Bronchial epithelial cell (primary cell): ENCODE measurements around the gene SLC4A8. TPM values are rescaled to one million over a fixed set of nuclear protein-coding genes. Genes with fewer than 3 reads are reported as not detected.

Experiments
- DNase-seq: peaks from one replicate; pipeline ENCODE4 v3.0.0-alpha.2; 2010; ENCODE audit warnings: low read depth
- FAIRE-seq: peaks from 2 replicates; lab custom pipeline; 2011; peaks lifted over from hg19 to GRCh38; lab: Jason Lieb, UNC
- H3K27me3 ChIP-seq: 2 replicates; pipeline ENCODE4 v1.5.1; 2011; ENCODE audit warnings: low read length; ENCODE audit not compliant: control insufficient read depth, insufficient read depth
- H3K36me3 ChIP-seq: 2 replicates; pipeline ENCODE4 v1.5.1; 2011; ENCODE audit warnings: low read length; ENCODE audit not compliant: control insufficient read depth, insufficient read depth
- H3K4me3 ChIP-seq: 2 replicates; pipeline ENCODE4 v1.5.1; 2011; ENCODE audit warnings: mild to moderate bottlenecking, low read depth, low read length, control low read depth
- total RNA-seq: library from RNA; depleted of rRNA; stranded (reverse); fragments of >200 nt; gene quantifications from 2 replicates; pipeline ENCODE4 v1.2.1, GENCODE V29; 2014
- TF ChIP-seq, protein P1 (sequence below): IDR thresholded peaks from 2 replicates; pipeline ENCODE4 v1.5.1; 2011; ENCODE audit warnings: mild to moderate bottlenecking, moderate library complexity, low read length, control low read depth, inconsistent platforms; ENCODE audit not compliant: insufficient read depth, severe bottlenecking

Gene SLC4A8
- total RNA-seq, 1 donor from 2014 or later = 0.26 TPM

DNA sequence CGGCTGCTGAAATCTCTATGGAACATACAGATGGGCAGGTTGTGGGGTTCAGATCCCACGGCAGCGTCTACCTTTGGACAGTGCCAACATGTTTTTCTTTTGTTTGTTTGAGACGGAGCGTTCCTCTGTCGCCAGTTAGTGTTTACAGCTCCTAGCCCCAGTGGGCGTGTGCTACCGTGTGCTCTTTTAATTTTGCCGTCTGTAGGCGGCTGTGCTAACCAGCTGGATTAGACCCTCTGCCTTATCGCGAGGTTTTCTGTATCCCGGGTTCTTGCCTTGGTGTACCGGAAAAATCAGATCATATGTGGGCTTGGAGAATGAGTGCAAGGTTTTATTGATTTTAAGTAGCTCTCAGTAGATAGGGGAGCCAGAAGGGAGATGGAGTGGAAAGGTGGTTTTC, 23.6 kb upstream of the SLC4A8 start:
- FAIRE-seq (no peak), DNase-seq (no peak)
- Histone ChIP-seq H3K27me3 (no peaks in the 10 kb centered on the region), H3K36me3 (no peaks in the 10 kb centered on the region), H3K4me3 (no peak overlapping the region)
- TF ChIP-seq, protein P1, sequence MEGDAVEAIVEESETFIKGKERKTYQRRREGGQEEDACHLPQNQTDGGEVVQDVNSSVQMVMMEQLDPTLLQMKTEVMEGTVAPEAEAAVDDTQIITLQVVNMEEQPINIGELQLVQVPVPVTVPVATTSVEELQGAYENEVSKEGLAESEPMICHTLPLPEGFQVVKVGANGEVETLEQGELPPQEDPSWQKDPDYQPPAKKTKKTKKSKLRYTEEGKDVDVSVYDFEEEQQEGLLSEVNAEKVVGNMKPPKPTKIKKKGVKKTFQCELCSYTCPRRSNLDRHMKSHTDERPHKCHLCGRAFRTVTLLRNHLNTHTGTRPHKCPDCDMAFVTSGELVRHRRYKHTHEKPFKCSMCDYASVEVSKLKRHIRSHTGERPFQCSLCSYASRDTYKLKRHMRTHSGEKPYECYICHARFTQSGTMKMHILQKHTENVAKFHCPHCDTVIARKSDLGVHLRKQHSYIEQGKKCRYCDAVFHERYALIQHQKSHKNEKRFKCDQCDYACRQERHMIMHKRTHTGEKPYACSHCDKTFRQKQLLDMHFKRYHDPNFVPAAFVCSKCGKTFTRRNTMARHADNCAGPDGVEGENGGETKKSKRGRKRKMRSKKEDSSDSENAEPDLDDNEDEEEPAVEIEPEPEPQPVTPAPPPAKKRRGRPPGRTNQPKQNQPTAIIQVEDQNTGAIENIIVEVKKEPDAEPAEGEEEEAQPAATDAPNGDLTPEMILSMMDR = no peak

DNA sequence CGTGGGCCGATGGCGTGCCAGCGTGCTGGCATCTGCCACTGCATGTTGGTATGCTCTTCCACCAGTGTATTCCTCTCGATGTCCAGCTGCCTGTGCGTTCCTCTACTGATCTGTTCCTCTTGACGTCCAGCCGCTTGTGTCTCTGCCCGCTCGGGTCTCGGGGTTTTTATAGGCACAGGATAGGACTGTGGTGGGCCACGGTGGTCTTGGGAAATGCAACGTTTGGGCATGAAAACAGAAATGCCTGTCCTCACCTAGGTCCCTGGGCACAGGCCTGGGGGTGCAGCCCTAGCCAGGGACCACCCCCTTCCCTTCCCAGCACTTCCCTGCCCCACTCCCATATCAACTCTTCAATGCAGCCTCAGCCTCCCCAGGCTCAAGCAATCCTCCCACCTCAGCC, 23.1 kb upstream of the SLC4A8 start:
- Histone ChIP-seq H3K4me3 (no peak overlapping the region), H3K36me3 (no peaks in the 10 kb centered on the region), H3K27me3 (no peaks in the 10 kb centered on the region)
- FAIRE-seq (no peak), DNase-seq (no peak)
- TF ChIP-seq, protein P1 = no peak

DNA sequence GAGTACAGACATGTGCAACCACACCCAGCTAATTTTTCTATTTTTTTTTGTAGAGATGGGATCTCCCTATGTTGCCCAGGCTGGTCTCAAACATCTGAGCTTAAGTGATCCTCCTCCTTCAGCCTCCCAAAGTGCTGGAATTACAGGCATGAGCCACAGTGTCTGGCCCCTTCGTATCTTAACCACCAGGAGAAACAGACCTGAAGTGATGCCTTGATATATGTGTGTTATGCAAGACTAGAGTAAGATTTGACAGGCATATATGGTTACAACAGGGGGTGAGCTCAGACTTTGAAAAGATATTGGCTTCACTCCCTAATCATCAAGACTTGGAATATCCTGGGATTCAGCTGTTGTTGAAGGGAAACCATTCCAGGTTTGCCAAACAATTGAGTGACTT, 22.7 kb upstream of the SLC4A8 start:
- DNase-seq (no peak), FAIRE-seq (no peak)
- no peaks in the 10 kb centered on the region for H3K36me3 ChIP-seq
- TF ChIP-seq, protein P1 = no peak
- no peak overlapping the region for H3K4me3 ChIP-seq
- no peaks in the 10 kb centered on the region for H3K27me3 ChIP-seq

DNA sequence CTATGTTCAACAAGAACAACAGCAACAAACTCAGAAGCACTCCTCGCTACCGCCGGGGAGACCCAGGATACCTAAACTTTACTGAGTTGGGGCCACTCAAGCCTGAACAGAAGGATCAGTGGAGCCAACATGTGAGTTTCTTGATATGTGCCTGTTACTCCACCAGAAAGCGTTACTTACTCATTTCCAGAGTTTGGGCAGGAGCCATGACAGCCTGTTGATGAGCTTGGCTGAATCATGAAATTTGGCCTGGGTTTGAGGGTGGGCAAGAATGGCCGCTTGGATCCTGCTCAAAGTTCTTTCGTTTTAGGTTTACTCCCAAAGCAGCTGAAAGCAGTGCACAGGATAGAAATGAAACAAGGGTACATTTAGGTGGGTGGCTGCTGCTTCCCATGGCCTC, 21.5 kb upstream of the SLC4A8 start:
- no peak overlapping the region for H3K4me3 ChIP-seq
- FAIRE-seq (no peak), DNase-seq (no peak)
- H3K27me3 ChIP-seq = no peaks in the 10 kb centered on the region
- H3K36me3 ChIP-seq = no peaks in the 10 kb centered on the region
- TF ChIP-seq, protein P1 = no peak

DNA sequence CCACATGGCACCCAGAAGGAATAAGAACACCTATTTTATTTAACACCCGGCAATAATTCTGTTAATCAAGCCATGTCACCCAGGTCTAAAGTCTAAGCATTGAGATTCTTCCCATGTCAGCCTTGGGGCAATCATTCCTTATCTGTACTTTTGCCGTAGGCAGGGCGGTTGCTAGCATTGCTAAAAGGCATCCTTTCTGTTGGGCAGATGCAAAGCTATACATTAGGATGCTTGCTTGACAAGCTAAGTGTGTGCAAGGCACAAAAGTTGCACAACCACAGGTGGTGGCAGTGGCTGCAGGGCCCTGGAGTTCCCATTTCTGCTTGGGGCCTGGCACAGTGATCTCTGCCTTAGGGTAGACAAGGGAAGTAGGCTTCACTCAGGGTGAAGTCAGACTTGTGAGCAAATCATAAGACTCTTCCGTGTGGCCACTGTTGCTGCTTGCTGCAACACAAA, 20.9 kb upstream of the SLC4A8 start:
- TF ChIP-seq, protein P1 = no peak
- H3K4me3 ChIP-seq = no peak overlapping the region
- FAIRE-seq (no peak), DNase-seq (no peak)
- H3K36me3 ChIP-seq = no peaks in the 10 kb centered on the region
- H3K27me3 ChIP-seq = no peaks in the 10 kb centered on the region

DNA sequence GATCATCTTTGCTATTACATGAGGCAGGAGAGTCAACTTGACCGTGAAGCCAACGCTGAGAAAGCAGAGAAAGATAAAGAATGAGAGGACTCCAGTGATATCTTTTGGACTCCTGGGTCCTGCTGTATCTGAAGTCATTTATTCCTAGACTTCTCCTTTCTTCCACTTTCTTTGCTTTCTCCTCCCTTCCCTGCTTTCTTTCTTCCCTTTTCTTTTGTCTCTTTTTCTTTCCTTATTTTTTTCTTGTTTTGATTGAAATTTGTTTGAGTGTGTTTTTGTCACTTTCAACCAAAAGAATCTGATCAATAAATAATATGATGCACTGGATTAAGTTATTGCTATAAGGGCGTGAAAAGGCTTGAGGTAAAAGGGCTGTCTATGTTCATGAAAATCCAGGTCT, 20.0 kb upstream of the SLC4A8 start:
- no peaks in the 10 kb centered on the region for H3K27me3 ChIP-seq
- DNase-seq (no peak), FAIRE-seq (no peak)
- TF ChIP-seq, protein P1 = no peak
- H3K4me3 ChIP-seq = no peak overlapping the region
- H3K36me3 ChIP-seq = no peaks in the 10 kb centered on the region
